ENCODE results near the gene AP5Z1.
A peak's percentile ranks its signal among the peaks of the same experiment; 100 is the strongest.

The AP5Z1 gene

GRCh38 chr7:4820967-4821471, 45.6 kb downstream of the AP5Z1 start:
- H3K4me1 ChIP-seq (ENCODE audit: control insufficient read depth, insufficient read depth, low read length): no peaks in the 10 kb centered on the region
- no peak overlapping the region for H3K9ac ChIP-seq (ENCODE audit: low read length)
- H3K4me3 ChIP-seq (ENCODE audit: low read length): no peak overlapping the region
- no peaks in the 10 kb centered on the region for H3K9me3 ChIP-seq (ENCODE audit: control insufficient read depth, low read length)
- H3K36me3 ChIP-seq (ENCODE audit: control insufficient read depth, insufficient read depth, low read length, severe bottlenecking): no peaks in the 10 kb centered on the region
- peaks cover 13% of the 10 kb centered on the region for H3K27me3 ChIP-seq (replicated peaks; ENCODE audit: control insufficient read depth, insufficient read depth, low read length)
- DNase-seq (ENCODE audit: low read depth): no peak

- H3K36me3 ChIP-seq (ENCODE audit: control insufficient read depth, insufficient read depth, low read length, severe bottlenecking): no peaks in the 10 kb centered on the region
- H3K9ac ChIP-seq (ENCODE audit: low read length): no peak overlapping the region
- peaks cover 13% of the 10 kb centered on the region for H3K27me3 ChIP-seq (replicated peaks; ENCODE audit: control insufficient read depth, insufficient read depth, low read length)
- H3K9me3 ChIP-seq (ENCODE audit: control insufficient read depth, low read length): no peaks in the 10 kb centered on the region
- H3K4me1 ChIP-seq (ENCODE audit: control insufficient read depth, insufficient read depth, low read length): no peaks in the 10 kb centered on the region
- DNase-seq (ENCODE audit: low read depth): no peak
- no peak overlapping the region for H3K4me3 ChIP-seq (ENCODE audit: low read length)
These were observed 47.3 kb downstream of the AP5Z1 start for GRCh38 chr7:4822677-4823076.

- no peak for DNase-seq (ENCODE audit: low read depth)
- H3K4me3 ChIP-seq (ENCODE audit: low read length): no peak overlapping the region
- no peak overlapping the region for H3K9ac ChIP-seq (ENCODE audit: low read length)
- no peaks in the 10 kb centered on the region for H3K4me1 ChIP-seq (ENCODE audit: control insufficient read depth, insufficient read depth, low read length)
- peaks cover 13% of the 10 kb centered on the region for H3K27me3 ChIP-seq (replicated peaks; ENCODE audit: control insufficient read depth, insufficient read depth, low read length)
- H3K36me3 ChIP-seq (ENCODE audit: control insufficient read depth, insufficient read depth, low read length, severe bottlenecking): no peaks in the 10 kb centered on the region
- no peaks in the 10 kb centered on the region for H3K9me3 ChIP-seq (ENCODE audit: control insufficient read depth, low read length)
These were observed 48.2 kb downstream of the AP5Z1 start for GRCh38 chr7:4823441-4824119.

GRCh38 chr7:4824120-4824775, 48.8 kb downstream of the AP5Z1 start:
- DNase-seq (ENCODE audit: low read depth): no peak
- no peaks in the 10 kb centered on the region for H3K9me3 ChIP-seq (ENCODE audit: control insufficient read depth, low read length)
- no peak overlapping the region for H3K9ac ChIP-seq (ENCODE audit: low read length)
- H3K27me3 ChIP-seq (replicated peaks; ENCODE audit: control insufficient read depth, insufficient read depth, low read length): peaks cover 11% of the 10 kb centered on the region
- H3K4me3 ChIP-seq (ENCODE audit: low read length): no peak overlapping the region
- H3K36me3 ChIP-seq (ENCODE audit: control insufficient read depth, insufficient read depth, low read length, severe bottlenecking): no peaks in the 10 kb centered on the region
- H3K4me1 ChIP-seq (ENCODE audit: control insufficient read depth, insufficient read depth, low read length): no peaks in the 10 kb centered on the region

- Histone ChIP-seq H3K4me3 (ENCODE audit: low read length) (no peak overlapping the region), H3K9me3 (ENCODE audit: control insufficient read depth, low read length) (no peaks in the 10 kb centered on the region), H3K9ac (ENCODE audit: low read length) (no peak overlapping the region), H3K27me3 (replicated peaks; ENCODE audit: control insufficient read depth, insufficient read depth, low read length) (peaks cover 4% of the 10 kb centered on the region), H3K36me3 (ENCODE audit: control insufficient read depth, insufficient read depth, low read length, severe bottlenecking) (no peaks in the 10 kb centered on the region), H3K4me1 (ENCODE audit: control insufficient read depth, insufficient read depth, low read length) (no peaks in the 10 kb centered on the region)
- DNase-seq (ENCODE audit: low read depth): no peak
These were observed 49.7 kb downstream of the AP5Z1 start for GRCh38 chr7:4825081-4825480.

GRCh38 chr7:4828720-4829383, 53.4 kb downstream of the AP5Z1 start:
- H3K27me3 ChIP-seq (replicated peaks; ENCODE audit: control insufficient read depth, insufficient read depth, low read length): no peaks in the 10 kb centered on the region
- H3K4me3 ChIP-seq (ENCODE audit: low read length): no peak overlapping the region
- no peak overlapping the region for H3K9ac ChIP-seq (ENCODE audit: low read length)
- H3K9me3 ChIP-seq (ENCODE audit: control insufficient read depth, low read length): no peaks in the 10 kb centered on the region
- no peaks in the 10 kb centered on the region for H3K36me3 ChIP-seq (ENCODE audit: control insufficient read depth, insufficient read depth, low read length, severe bottlenecking)
- H3K4me1 ChIP-seq (ENCODE audit: control insufficient read depth, insufficient read depth, low read length): no peaks in the 10 kb centered on the region
- no peak for DNase-seq (ENCODE audit: low read depth)

- no peaks in the 10 kb centered on the region for H3K27me3 ChIP-seq (replicated peaks; ENCODE audit: control insufficient read depth, insufficient read depth, low read length)
These were observed 54.8 kb downstream of the AP5Z1 start for GRCh38 chr7:4830176-4830575.

GRCh38 chr7:4831723-4832495, 56.5 kb downstream of the AP5Z1 start:
- Histone ChIP-seq H3K9ac (ENCODE audit: low read length) (no peak overlapping the region), H3K4me3 (ENCODE audit: low read length) (no peak overlapping the region), H3K36me3 (ENCODE audit: control insufficient read depth, insufficient read depth, low read length, severe bottlenecking) (no peaks in the 10 kb centered on the region), H3K27me3 (replicated peaks; ENCODE audit: control insufficient read depth, insufficient read depth, low read length) (no peaks in the 10 kb centered on the region), H3K4me1 (ENCODE audit: control insufficient read depth, insufficient read depth, low read length) (no peaks in the 10 kb centered on the region), H3K9me3 (ENCODE audit: control insufficient read depth, low read length) (no peaks in the 10 kb centered on the region)
- DNase-seq (ENCODE audit: low read depth): no peak

More at GRCh38 chr7:4830176-4830575, 54.8 kb downstream of the AP5Z1 start:
- DNase-seq (ENCODE audit: low read depth): peak; percentile 25
- Histone ChIP-seq H3K36me3 (ENCODE audit: control insufficient read depth, insufficient read depth, low read length, severe bottlenecking) (no peaks in the 10 kb centered on the region), H3K4me1 (ENCODE audit: control insufficient read depth, insufficient read depth, low read length) (no peaks in the 10 kb centered on the region), H3K9me3 (ENCODE audit: control insufficient read depth, low read length) (no peaks in the 10 kb centered on the region), H3K9ac (ENCODE audit: low read length) (no peak overlapping the region), H3K4me3 (ENCODE audit: low read length) (no peak overlapping the region)

- Histone ChIP-seq H3K27me3 (replicated peaks; ENCODE audit: control insufficient read depth, insufficient read depth, low read length) (no peaks in the 10 kb centered on the region), H3K4me3 (ENCODE audit: low read length) (no peak overlapping the region), H3K9ac (ENCODE audit: low read length) (no peak overlapping the region), H3K4me1 (ENCODE audit: control insufficient read depth, insufficient read depth, low read length) (no peaks in the 10 kb centered on the region), H3K36me3 (ENCODE audit: control insufficient read depth, insufficient read depth, low read length, severe bottlenecking) (no peaks in the 10 kb centered on the region), H3K9me3 (ENCODE audit: control insufficient read depth, low read length) (no peaks in the 10 kb centered on the region)
- no peak for DNase-seq (ENCODE audit: low read depth)
These were observed 57.3 kb downstream of the AP5Z1 start for GRCh38 chr7:4832711-4833110.

- DNase-seq (ENCODE audit: low read depth): no peak
- H3K4me3 ChIP-seq (ENCODE audit: low read length): no peak overlapping the region
- no peaks in the 10 kb centered on the region for H3K36me3 ChIP-seq (ENCODE audit: control insufficient read depth, insufficient read depth, low read length, severe bottlenecking)
- H3K4me1 ChIP-seq (ENCODE audit: control insufficient read depth, insufficient read depth, low read length): no peaks in the 10 kb centered on the region
- H3K9ac ChIP-seq (ENCODE audit: low read length): no peak overlapping the region
- no peaks in the 10 kb centered on the region for H3K9me3 ChIP-seq (ENCODE audit: control insufficient read depth, low read length)
- H3K27me3 ChIP-seq (replicated peaks; ENCODE audit: control insufficient read depth, insufficient read depth, low read length): no peaks in the 10 kb centered on the region
These were observed 57.8 kb downstream of the AP5Z1 start for GRCh38 chr7:4833176-4833575.
